IPS-20b (cell line): ENCODE results near the gene ANAPC2.

Experiments used
- H3K27ac ChIP-seq: one replicate; pipeline ENCODE4 v1.5.1; 2013; ENCODE audit warnings: low read length
- H3K27me3 ChIP-seq: 2 replicates; pipeline ENCODE4 v1.6.1; 2013; ENCODE audit warnings: mild to moderate bottlenecking, low read length, inconsistent platforms; ENCODE audit not compliant: insufficient read depth
- H3K36me3 ChIP-seq: 2 replicates; pipeline ENCODE4 v1.6.1; 2013; ENCODE audit warnings: low read depth, mild to moderate bottlenecking, inconsistent platforms, low read length, moderate library complexity; ENCODE audit not compliant: insufficient read depth
- H3K4me1 ChIP-seq: 2 replicates; pipeline ENCODE4 v1.6.1; 2013; ENCODE audit warnings: mild to moderate bottlenecking, control low read depth, inconsistent platforms, low read length, moderate library complexity; ENCODE audit not compliant: insufficient read depth
- H3K4me3 ChIP-seq: 2 replicates; pipeline ENCODE4 v1.5.1; 2013; ENCODE audit warnings: mild to moderate bottlenecking, low read length, inconsistent platforms
- H3K9ac ChIP-seq: 2 replicates; pipeline ENCODE4 v1.6.1; 2013; ENCODE audit warnings: low read depth, mild to moderate bottlenecking, inconsistent platforms, low read length, moderate library complexity
- H3K9me3 ChIP-seq: 2 replicates; pipeline ENCODE4 v1.6.1; 2013; ENCODE audit warnings: mild to moderate bottlenecking, low read depth, low read length, inconsistent platforms; ENCODE audit not compliant: insufficient read depth

Gene ANAPC2

GRCh38 chr9:137217276-137218211, 29.2 kb upstream of the ANAPC2 start:
- Histone ChIP-seq H3K36me3 (peaks cover 18% of the 10 kb centered on the region), H3K27me3 (peaks cover 3% of the 10 kb centered on the region), H3K27ac (no peak overlapping the region), H3K4me3 (no peak overlapping the region), H3K4me1 (no peaks in the 10 kb centered on the region), H3K9me3 (no peaks in the 10 kb centered on the region), H3K9ac (no peak overlapping the region)

GRCh38 chr9:137216188-137216965, 28.0 kb upstream of the ANAPC2 start:
- Histone ChIP-seq H3K27me3 (no peaks in the 10 kb centered on the region), H3K4me3 (no peak overlapping the region), H3K9me3 (no peaks in the 10 kb centered on the region), H3K4me1 (no peaks in the 10 kb centered on the region), H3K9ac (no peak overlapping the region), H3K27ac (no peak overlapping the region), H3K36me3 (peaks cover 18% of the 10 kb centered on the region)

GRCh38 chr9:137215196-137215986, 27.0 kb upstream of the ANAPC2 start:
- Histone ChIP-seq H3K9me3 (no peaks in the 10 kb centered on the region), H3K27me3 (no peaks in the 10 kb centered on the region), H3K36me3 (peaks cover 18% of the 10 kb centered on the region), H3K27ac (no peak overlapping the region), H3K9ac (no peak overlapping the region), H3K4me3 (no peak overlapping the region), H3K4me1 (no peaks in the 10 kb centered on the region)

GRCh38 chr9:137214620-137215019, 26.3 kb upstream of the ANAPC2 start:
- Histone ChIP-seq H3K4me1 (no peaks in the 10 kb centered on the region), H3K9me3 (no peaks in the 10 kb centered on the region), H3K27me3 (no peaks in the 10 kb centered on the region), H3K27ac (no peak overlapping the region), H3K9ac (no peak overlapping the region), H3K36me3 (peaks cover 18% of the 10 kb centered on the region), H3K4me3 (no peak overlapping the region)

- peaks cover 29% of the 10 kb centered on the region for H3K36me3 ChIP-seq
- no peaks in the 10 kb centered on the region for H3K4me1 ChIP-seq
- no peak overlapping the region for H3K4me3 ChIP-seq
- no peak overlapping the region for H3K27ac ChIP-seq
- H3K9me3 ChIP-seq: no peaks in the 10 kb centered on the region
- H3K27me3 ChIP-seq: no peaks in the 10 kb centered on the region
- H3K9ac ChIP-seq: no peak overlapping the region
Observed at GRCh38 chr9:137213160-137214060, 25.1 kb upstream of the ANAPC2 start.

GRCh38 chr9:137212520-137212919, 24.2 kb upstream of the ANAPC2 start:
- Histone ChIP-seq H3K4me3 (no peak overlapping the region), H3K4me1 (no peaks in the 10 kb centered on the region), H3K36me3 (peaks cover 32% of the 10 kb centered on the region), H3K9ac (no peak overlapping the region), H3K27ac (no peak overlapping the region), H3K9me3 (no peaks in the 10 kb centered on the region), H3K27me3 (no peaks in the 10 kb centered on the region)

GRCh38 chr9:137211532-137211931, 23.2 kb upstream of the ANAPC2 start:
- Histone ChIP-seq H3K36me3 (peaks cover 37% of the 10 kb centered on the region), H3K4me1 (peaks cover 2% of the 10 kb centered on the region), H3K27ac (no peak overlapping the region), H3K9me3 (no peaks in the 10 kb centered on the region), H3K9ac (no peak overlapping the region), H3K27me3 (no peaks in the 10 kb centered on the region), H3K4me3 (no peak overlapping the region)

- peaks cover 20% of the 10 kb centered on the region; the same call in 1 of the 2 replicates for H3K36me3 ChIP-seq
- no peaks in the 10 kb centered on the region for H3K9me3 ChIP-seq
- no peaks in the 10 kb centered on the region for H3K27me3 ChIP-seq
- peak overlapping the region; percentile 98; the same call in 1 of the 2 replicates for H3K9ac ChIP-seq
- H3K4me3 ChIP-seq: peak overlapping the region; percentile 99
- H3K4me1 ChIP-seq: peaks cover 9% of the 10 kb centered on the region
- no peak overlapping the region for H3K27ac ChIP-seq
Observed at GRCh38 chr9:137206602-137207001, 18.2 kb upstream of the ANAPC2 start.

- Histone ChIP-seq H3K4me1 (peaks cover 9% of the 10 kb centered on the region), H3K27ac (no peak within 1 kb of the TSS), H3K4me3 (peak within 1 kb of the TSS; percentile 99)
Observed at GRCh38 chr9:137205126-137206069, 17.0 kb upstream of the ANAPC2 start, which contains the start of the genes NDOR1 and TMEM203. Gene NDOR1, plus strand, starts transcription at chr9:137205700. Its CDS starts 78 bp downstream, at chr9:137205778. Gene TMEM203, minus strand, starts transcription at chr9:137205648. Its CDS starts 234 bp downstream, at chr9:137205414.

GRCh38 chr9:137204731-137205125, 16.4 kb upstream of the ANAPC2 start:
- Histone ChIP-seq H3K27me3 (no peaks in the 10 kb centered on the region), H3K4me1 (peaks cover 9% of the 10 kb centered on the region), H3K9ac (peak overlapping the region; percentile 98; the same call in 1 of the 2 replicates), H3K27ac (no peak overlapping the region), H3K36me3 (peaks cover 20% of the 10 kb centered on the region; the same call in 1 of the 2 replicates), H3K9me3 (no peaks in the 10 kb centered on the region), H3K4me3 (peak overlapping the region; percentile 99)

More at GRCh38 chr9:137205126-137206069, 17.0 kb upstream of the ANAPC2 start, which contains the start of the genes NDOR1 and TMEM203:
- Histone ChIP-seq H3K27me3 (no peaks in the 10 kb centered on the region), H3K9me3 (no peaks in the 10 kb centered on the region), H3K9ac (peak within 1 kb of the TSS; percentile 98), H3K36me3 (peaks cover 20% of the 10 kb centered on the region; the same call in 1 of the 2 replicates)
